Stimulated activated CD4-positive, alpha-beta T cell treated with anti-CD3 and anti-CD28 coated beads, Interleukin-4, amount 100 ng/mL, for 1 hour (primary cell): ENCODE measurements around the gene RIPOR1.
"Not testable (repeated sequence)": the region's sequence is repeated elsewhere in the genome, so short reads cannot be mapped to it uniquely, and the experiment has no call there.

ENCODE experiments used
- DNase-seq: peaks from one replicate; pipeline ENCODE4 v3.0.0-alpha.2; 2020

RIPOR1 gene

DNA sequence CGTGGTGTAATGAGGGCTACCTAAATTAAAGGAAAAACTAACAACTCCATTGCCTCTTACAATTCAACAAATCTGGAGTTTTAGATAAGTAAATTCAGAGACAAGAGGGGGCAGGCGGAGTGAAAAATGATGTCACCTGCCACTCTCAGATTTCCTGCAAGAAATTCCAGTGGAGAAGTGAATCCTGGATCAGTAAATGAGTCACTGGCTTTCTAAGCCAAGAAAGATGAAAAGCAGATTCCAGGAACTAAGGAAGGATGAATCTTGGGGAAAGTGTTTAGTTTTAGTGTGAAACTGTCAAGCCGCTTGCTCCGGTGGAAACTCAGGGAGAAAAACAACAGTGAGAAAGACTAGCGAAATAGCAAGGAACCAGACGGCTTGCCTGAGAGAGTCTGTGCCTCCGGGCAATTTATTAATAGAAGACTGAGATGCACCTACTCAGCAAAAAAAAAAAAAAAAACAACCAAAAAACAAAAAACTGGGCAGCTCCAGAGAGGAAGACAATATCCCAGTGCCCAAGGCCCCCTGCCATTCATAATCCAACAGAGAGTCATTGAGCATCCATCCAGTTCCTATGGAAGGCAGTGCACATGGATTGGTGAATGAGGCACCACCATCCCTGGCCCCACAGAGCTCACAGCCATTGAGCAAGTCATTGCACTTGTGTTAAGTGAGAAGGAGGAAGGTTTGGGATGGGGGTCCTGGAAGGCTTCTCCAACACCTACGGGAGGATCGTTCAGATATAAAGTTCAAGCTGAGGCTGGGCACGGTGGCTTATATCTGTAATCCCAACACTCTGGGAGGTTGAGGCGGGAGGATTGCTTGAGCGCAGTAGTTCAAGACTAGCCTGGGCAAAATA is 12.1 kb upstream of the RIPOR1 start:
- DNase-seq, result no peak

DNA sequence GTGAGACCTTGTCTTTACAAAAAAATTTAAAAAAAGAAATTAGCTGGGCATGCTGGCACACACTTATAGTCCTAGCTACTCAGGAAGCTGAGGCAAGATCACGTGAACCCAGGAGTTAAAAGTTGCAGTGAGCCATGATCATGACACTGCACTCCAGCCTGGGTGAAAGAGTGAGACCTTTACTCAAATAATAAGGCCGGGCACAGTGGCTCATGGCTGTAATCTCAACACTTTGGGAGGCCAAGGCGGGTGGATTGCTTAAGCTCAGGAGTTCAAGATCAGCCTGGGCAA is 11.5 kb upstream of the RIPOR1 start:
- DNase-seq, result no peak

DNA sequence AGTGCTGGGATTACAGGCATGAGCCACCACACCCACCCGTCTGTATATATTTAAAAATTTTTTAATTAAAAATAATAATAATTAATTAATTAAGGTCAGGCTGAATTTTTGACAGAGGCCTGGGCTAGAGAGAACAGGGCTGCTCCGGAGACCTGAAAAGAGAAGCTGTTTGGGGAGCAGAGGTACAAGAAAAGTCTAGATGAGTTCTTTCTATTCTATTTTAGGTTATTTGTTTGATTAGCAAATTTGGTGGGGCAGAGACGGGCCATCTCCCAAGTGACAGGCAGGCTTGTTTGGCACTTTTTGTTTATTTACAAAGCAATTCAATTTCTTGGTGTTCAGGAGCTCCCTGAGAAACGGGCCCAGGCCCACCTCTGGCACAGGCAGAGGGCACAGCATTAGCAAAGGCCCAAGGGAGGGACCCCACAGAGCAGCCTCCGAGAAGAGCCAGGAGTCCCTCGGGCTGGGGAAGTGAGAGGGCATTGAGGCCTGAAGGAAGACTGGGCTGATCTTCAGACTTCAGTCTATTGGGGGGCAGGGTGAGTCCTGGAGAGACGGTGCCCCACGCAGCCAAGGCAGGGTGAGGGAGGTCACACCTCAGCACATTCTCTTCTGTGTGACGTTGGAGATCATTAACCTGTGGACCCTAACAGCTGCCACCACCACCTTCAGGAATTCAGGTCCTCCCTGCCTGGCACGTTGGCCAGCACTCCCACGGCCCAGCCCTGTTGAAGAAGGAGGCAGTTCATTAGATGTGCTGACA is 10.8 kb upstream of the RIPOR1 start:
- DNase-seq, result no peak

DNA sequence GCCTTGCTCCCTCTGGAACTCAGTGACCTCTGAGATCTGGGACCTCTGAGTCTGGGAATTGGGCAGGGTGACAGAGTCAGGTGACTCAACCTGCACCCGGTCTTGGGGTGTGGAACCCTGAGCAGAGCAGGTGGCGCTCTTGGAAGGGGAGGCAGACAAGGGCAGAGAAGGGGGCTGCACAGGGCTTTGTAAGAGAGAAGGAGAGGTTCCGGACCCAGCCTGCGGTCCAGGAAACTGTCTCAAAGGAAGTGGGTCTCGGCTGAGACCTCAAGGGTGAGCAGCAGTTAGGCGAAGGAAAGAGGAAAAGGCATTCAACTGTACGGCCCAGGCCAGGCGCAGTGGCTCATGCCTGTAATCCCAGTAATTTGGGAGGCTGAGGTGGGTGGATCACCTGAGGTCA is 10.0 kb upstream of the RIPOR1 start:
- no peak for DNase-seq

DNA sequence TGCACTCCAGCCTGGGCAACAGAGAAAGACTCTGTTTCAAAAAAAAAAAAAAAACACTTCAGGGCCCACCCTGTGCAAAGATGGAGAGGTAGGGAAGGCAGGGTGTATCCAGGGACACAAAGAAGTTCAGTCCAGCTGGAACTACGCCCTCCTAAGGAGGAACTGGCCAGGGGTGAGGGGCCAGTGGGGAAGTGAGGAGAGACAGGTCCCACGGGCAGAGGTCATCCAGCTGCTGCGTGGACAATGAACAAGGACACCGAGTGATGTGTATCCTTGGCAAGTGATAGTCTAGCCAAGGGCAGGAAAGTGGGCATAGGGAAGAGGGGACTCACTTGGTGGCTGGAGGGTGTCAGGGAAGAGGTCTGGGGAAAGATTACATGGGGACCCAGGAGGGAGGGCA is 9.4 kb upstream of the RIPOR1 start:
- no peak for DNase-seq

DNA sequence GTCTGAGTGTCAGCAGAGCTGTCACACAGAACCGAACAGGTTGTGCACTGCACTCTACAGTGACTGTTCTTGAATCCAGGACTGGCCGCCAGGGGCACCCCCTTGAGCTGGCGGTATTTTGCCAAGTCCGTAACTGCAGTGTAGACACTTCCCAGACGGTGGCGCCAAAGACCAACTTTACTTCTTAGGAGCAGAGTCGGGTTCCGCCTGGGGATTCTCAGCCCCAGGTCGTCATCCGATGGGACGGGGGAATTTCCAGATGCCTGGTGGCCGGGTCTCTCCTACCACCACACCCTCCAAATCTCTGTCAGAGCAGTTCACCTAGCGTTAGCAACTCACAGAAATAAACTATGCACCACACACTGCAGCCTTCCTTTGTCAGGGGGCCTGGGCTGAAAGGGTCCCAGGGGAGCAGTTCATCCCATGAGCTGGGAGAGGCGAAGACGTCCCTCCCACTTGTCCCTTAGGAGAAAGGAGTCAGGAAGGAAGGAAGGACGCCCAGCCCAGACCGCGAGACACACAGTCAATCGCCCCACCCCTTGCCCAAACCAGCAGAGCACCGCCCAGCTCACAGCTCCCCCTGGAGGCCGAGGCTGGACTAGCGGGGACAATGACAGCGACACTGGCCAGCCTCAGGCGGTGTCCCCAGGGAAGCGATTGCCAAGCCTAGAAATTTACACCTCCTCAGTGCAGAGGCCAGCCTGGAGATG is 7.4 kb upstream of the RIPOR1 start:
- peak; percentile 98 for DNase-seq

DNA sequence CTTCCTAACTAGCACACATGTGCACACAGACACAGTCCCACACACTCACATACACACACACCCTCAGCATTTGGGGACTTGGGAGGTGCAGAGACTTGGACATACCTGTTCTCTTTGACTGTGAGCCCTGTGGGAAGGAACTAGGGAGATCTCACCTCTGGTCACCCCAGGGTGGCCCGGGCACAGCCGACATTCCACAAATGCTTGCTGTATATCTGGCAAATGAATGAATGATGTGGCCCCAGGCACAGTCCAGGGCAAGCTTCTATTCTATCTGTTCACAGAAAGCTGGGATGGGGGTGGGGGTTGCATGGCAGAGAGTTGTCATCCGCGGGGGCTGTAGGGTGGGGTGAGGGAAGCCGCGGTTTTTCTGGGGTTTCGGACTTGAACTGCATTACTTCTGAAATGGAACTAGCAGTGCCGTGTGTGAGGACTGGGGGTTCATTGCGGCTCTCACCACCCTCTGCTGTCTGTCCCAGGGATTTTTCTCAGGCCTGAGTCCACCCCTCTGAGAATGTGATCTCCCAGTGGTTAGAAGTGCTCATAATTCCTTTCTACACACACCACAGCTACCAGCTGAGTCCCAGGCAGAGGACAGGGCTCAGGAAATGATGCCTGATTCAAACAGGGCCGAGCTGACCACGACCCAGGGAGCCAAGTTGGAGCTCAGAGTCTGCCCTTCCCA is 3.3 kb upstream of the RIPOR1 start:
- no peak for DNase-seq

DNA sequence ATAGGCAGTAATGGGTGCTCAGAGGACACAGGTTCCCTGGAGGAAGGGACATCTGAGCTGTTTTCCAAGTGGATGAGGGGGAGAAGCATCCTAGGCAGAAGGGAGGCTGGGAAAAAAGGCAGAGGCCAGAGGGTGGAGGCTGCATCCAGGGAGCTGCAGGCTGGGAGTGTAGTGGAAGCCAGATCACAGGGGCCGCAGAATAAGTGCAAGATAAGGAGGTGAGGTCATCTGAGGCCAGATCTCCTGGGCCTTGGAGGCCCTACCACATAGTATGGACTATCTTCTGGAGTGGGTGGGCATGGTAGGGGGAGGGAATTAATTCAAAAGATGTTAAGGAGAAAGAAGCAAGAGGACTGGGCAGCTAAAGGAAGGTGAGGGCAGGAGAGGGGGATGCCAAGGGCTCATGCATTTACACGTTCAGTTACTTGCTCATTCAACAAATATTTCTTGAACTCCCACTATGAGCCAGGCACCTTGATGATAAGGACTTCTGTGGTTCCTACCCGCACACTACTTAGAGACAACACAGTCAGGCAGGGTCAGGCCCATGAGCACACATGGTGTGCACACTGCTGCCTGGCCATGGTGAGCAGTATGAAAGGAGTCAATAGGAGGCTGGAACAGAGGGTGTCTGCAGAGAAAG is 2.4 kb upstream of the RIPOR1 start:
- no peak for DNase-seq

DNA sequence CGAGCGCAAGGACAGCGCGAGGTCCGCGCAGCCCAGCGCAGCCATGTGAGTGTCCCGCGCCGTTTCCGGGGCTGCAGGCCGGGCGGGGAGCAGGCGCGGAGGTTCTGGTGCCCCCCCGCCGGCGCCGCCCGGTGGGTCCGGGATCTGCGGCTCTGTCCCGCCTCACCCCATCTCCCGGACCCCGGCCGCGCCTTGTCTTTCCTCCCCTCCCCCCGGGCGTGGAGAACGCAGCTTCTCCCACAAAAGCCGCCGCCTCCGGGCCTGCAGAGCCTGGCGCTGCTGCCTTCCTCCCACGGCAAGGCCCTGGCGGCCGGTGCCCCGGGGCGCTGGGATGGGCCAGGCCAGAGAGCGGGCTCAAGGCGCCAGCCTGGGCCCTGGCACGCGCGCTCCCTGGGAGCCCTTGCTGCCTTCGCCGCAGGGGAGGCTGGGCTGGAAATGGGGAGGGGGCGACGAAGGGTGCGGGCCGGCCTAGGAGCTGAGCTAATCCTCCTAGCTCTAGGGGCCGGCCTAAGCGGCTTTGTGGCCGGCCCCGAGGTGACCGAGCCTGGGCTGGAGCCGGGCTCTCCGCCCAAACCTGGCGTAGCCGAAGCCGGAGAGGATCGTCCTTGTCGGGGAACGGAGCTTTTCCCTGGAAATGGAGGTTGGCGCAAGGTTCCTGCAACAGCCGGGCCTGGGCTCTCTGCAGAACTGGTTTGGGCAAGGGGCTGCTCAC is 397 bp downstream of the RIPOR1 start:
- peak; percentile 33 for DNase-seq

DNA sequence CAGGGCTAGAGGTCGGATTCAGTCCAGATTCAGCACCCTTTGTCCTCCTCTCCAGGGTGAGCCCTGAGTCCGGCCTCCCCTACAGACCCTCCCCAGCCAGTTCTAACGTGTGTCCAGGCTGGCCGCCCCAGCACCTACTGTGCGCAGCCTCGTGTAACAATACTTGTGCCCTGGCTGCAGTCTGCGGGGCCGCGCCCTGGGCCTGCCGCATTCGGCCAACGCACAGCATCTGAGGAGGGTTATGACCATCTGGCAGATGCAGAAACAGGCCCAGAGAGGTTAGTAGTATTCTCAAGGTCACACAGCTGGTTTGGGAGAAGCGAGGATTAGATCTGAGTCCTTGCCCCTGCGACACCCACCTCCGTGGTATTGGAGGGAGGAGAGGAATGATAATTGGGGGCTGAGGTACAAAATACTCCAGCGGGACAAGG is 968 bp downstream of the RIPOR1 start:
- no peak for DNase-seq

DNA sequence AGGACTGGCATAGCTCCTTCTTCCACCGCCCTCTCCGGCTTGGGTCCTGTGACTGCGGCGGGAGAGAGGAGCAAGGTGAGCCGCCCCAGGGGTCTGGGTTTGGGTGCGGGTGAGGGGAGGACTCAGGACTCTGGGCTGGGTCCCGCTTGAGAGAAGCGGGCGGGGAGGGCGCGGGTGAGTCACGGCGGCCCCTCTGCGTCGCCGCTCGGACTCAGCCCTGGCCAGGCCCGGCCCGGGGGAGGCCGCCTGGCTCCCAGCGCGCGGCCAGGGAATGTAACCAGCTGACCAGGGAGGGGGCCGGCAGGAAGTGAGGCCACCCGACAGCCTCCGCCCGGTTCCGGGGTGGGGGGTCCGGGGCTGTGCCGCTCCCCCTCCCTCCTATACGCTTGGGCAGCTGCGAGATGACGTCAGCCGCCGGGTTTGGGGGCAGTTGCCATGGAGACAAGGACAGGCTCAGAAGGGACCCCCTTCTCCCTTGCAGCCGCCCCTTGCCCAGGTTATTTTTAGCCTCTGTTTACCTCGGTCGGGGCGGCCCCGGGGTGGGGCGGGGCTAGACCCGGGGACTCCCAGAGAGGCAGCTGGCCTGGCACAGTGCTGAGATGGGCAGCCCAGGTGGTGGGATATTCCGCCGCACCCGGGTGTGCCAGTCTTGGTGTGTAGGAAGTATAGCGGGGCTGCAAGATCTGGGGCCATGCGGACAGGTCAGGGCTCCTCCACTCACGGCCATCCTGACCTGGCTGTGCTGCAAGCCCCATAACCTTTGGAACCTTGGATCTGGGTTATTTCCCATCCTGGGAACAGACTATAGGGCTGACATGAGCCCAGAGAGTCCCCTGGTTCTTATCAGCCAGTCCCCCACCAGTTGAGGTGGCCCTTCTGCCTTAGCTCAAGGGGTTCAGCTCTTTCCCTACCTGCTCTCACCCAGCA is 1.6 kb downstream of the RIPOR1 start:
- peak; percentile 28 for DNase-seq

DNA sequence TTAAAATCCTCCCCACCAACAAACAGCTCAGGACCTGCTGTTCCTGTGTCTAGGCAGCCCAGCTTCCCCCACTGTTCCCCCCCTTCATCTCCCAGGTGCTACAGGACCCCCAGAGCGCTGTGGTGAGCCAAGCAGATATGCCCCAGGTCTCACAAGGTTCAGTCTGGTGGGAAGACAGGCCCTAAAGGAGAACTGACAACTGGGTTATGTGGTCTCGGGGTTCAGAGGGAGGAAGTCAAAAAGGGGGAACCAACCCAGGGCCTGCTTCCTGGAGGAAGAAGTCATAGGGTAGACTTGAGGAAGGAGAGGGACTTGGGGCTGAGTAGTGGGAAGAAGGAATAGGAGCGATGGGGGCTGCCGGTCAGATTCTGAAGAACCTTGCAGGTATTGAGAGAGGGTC is 2.6 kb downstream of the RIPOR1 start:
- DNase-seq, result no peak

DNA sequence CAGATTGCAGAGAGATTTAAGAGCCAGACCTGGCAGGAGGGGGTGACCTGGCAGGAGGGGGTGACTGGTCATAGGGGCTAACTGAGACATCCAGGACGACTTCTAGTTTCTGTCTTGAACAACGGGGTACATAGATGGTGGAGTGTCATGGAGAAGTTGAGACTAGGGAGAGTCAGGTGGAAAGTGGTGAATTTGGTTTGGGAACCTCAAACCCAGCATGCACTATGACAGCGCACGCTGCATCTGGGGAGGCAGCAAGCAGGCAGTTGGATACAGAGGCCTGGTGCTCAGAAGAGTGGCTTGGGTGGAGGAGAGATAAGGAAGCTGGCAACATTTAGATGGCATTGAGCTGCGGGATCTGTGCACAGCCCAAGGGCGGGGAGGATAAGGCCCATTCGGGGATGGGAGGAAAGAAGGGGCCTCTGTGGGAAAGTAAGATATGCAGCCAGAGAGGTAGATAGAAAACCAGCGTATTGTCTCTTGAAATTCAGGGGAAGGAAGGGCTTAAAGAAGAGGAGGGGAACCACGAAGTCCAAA is 4.5 kb downstream of the RIPOR1 start:
- no peak for DNase-seq

DNA sequence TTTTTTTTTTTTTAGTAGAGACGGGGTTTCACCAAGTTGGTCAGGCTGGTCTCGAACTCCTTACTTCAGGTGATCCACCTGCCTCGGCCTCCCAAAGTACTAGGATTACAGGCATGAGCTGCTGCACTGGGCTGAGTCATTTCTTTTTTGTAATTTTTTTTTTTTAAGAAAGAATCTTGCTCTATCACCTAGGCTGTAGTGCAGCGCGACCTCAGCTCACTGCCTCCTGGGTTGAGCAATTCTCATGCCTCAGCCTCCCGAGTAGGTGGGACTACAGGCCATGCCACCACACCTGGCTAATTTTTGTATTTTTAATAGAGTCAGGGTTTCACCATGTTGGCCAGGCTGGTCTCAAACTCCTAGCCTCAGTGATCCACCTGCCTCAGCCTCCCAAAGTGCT is 5.4 kb downstream of the RIPOR1 start:
- DNase-seq, result not testable (repeated sequence)

DNA sequence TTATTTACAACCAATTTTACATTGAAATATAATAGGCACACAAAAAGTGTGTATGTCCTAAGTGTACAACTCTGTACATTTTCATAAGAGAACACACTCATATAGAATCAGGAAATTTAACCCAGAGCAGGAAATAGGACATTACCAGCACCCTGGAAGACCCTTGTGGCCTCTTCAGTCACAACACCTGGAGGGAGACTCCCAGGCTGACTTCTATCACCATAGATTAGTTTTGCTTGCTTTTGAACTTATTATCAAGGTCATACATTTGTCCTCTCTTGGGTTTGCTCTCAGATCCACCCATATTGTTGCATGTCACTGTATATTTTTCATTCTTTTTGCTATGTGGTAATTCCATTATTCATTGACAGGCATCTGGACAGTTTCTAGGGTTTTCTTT is 5.8 kb downstream of the RIPOR1 start:
- DNase-seq, result no peak

DNA sequence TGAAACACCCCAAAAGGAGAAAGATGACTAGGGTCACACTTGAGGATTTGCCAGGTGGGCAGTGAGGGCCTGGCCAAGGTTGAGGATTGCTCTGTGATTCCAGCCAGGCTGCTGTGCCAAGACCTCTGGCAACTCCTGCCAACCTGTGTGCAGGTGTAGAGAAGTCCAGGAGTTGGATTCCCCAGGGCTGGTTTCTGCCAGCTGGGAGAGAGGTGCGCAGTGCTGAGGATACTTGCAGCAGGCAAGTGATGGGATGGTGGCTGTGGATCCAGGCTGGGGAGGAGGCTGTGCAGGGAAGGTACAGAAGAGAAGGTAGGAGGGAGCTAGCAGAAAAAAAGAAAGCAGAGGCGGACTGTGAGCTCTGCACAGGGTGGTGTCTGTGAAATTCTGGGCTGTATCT is 6.6 kb downstream of the RIPOR1 start:
- DNase-seq, result no peak

DNA sequence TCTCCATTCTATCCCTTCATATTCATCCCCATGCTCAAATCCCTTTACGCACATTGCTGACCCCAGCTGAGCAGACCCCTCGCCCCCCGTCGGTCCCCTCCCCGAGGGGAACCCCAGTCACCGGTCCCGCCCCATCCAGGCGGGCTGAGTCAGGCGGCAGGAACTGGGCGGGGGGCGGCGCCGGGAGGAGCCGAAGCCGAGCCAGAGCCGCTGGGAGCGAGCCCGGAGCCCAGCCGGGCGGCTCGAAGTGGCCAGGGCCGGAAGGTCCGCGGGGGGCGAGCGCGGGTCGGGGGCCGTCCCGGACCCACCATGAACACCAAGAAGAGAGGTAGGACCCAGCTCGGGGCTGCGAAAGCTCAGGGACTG is 8.6 kb downstream of the RIPOR1 start:
- DNase-seq, result peak; percentile 66

DNA sequence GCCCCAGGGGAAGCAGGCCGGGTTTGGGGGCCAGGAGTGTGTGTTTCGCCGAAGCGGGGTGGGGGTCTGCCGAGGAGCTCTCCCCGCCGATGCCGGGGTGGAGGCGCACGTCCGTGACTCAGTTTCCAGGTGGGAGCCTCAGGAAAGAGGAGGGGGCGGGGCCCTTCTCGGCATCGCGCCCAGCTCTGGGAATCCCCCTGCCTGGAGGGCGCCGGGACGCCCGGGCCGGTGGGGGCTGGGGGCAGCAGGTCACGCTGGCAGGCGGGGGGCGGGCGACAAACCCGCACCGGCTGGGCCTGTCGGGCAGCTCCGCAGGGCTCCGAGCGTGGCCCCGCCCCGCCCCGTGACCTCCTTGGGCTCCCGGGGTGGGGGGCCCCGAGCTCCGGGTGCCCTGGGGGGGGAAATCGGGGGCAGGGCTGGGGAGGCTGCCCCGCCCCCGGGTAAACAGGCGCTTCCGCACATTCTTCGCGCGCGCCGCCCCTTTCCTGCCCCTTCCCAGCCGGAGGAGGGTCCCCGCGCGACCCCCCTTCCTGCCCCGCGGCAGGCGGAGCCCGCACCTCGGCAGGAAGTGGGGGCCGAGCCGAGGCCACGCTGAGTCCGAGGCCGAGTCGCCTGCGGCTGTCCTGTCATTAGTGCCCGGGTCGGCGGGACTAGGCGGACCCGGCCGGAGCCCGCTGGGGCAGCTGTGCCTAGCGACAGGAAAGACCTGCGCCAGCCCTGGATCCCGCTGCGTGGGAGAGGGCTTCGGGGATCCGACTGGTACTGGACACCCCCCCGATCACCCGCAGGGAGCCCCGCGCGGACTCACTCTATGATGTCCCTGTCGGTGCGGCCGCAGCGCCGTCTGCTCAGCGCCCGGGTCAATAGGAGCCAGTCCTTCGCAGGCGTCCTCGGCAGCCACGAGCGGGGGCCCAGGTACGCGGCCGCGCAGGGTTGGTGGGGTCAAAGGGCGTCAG is 9.3 kb downstream of the RIPOR1 start:
- DNase-seq, result peak; percentile 58

DNA sequence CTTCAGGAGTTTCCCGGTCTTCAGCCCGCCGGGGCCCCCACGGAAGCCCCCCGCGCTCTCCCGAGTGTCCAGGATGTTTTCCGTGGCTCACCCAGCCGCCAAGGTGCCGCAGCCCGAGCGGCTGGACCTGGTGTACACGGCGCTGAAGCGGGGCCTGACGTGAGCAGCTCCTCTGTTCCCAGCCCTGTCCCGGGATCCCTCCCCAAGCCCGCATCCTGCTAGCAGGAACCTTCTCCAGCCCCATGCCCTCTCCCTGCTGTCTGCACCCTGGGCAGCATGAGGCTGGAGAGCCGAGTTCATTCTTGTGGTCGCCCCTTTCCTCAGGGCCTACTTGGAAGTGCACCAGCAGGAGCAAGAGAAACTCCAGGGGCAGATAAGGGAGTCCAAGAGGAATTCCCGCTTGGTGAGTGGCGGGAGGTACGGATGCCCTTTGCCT is 10.1 kb downstream of the RIPOR1 start:
- no peak for DNase-seq
